22Rv1 (cell line): ENCODE data around the gene GRM7.

Experiments used
- ZFX ChIP-seq: fragments of 450-650 bp; IDR thresholded peaks from 2 replicates; pipeline ENCODE4 v1.6.1; 2017; ENCODE audit warnings: antibody characterized with exemption, borderline replicate concordance
- TF ChIP-seq, protein P1 (sequence below): fragments of 450-650 bp; IDR thresholded peaks from 2 replicates; pipeline ENCODE4 v1.5.1; 2017; ENCODE audit warnings: mild to moderate bottlenecking

DNA sequence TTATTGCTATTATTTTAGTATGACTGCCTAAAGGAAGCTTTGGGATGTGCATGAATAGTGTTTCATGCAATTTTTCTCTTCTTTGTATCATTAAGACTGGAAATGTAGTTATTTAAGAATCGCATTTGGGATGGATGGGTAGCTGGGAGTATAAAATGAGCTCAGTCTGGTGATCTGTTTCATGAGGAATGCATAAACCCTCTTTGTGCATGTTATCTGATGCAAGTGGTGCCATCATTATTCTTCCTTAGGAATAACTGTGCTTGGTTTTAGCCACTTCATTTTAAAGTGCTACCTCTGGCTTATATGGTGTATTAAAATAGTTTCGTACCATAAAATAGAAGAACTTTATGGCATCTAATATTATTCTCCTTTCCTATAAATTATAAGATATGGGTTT lies 535.6 kb downstream of the GRM7 start:
- TF ChIP-seq, protein P1, sequence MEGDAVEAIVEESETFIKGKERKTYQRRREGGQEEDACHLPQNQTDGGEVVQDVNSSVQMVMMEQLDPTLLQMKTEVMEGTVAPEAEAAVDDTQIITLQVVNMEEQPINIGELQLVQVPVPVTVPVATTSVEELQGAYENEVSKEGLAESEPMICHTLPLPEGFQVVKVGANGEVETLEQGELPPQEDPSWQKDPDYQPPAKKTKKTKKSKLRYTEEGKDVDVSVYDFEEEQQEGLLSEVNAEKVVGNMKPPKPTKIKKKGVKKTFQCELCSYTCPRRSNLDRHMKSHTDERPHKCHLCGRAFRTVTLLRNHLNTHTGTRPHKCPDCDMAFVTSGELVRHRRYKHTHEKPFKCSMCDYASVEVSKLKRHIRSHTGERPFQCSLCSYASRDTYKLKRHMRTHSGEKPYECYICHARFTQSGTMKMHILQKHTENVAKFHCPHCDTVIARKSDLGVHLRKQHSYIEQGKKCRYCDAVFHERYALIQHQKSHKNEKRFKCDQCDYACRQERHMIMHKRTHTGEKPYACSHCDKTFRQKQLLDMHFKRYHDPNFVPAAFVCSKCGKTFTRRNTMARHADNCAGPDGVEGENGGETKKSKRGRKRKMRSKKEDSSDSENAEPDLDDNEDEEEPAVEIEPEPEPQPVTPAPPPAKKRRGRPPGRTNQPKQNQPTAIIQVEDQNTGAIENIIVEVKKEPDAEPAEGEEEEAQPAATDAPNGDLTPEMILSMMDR = no peak
- no peak for TF ChIP-seq ZFX
